ENCODE data around the gene SAP30BP.

SAP30BP gene

DNA sequence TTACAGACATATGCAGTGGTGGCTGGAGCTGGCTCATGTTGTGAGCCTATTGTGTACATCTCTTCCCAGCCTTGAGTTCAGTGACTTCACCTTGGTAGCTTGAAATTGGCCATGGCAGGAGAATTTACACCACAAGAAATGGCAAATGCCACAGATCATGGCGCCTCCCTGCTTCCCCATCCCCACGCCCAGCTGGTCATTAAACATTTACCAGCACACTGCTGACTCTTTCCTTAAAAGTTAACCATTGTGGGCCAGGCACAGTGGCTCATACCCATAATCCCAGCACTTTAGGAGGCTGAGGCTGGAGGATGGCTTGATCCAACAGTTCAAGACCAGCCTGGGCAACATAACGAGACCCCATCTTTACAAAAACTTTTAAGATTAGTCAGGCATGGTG lies 31.5 kb downstream of the SAP30BP start:
- no peaks in the 10 kb centered on the region for H3K9me3 Mint-ChIP-seq
- no peak overlapping the region for H3K27ac Mint-ChIP-seq
- no peak for ATAC-seq
- no peak overlapping the region for H3K4me3 Mint-ChIP-seq
- no peaks in the 10 kb centered on the region for H3K4me1 Mint-ChIP-seq
- H3K27me3 Mint-ChIP-seq: no peaks in the 10 kb centered on the region
- peaks cover 64% of the 10 kb centered on the region for H3K36me3 Mint-ChIP-seq

DNA sequence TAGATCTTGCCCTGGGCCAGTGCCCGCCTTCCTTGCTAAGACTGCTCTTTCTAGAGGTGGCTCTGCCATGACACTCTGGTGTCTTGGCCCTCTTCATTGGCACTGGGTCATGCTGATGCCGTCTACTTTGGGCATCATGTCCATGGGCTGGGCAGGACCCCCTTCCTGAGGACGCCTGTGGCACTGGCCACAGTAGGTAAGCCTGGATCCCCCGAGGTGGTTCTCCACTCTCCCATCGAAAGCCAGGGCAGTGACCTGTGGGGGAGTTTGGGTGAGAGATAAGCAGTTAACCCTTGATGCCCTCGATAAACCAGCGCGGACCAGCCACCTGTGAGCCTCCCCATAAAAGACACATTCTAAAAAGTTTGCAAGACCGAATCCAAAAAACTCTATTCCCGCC lies 34.1 kb downstream of the SAP30BP start:
- H3K4me3 Mint-ChIP-seq: no peak overlapping the region
- no peaks in the 10 kb centered on the region for H3K27me3 Mint-ChIP-seq
- no peak for ATAC-seq
- no peaks in the 10 kb centered on the region for H3K4me1 Mint-ChIP-seq
- no peaks in the 10 kb centered on the region for H3K9me3 Mint-ChIP-seq
- H3K36me3 Mint-ChIP-seq: peaks cover 67% of the 10 kb centered on the region
- H3K27ac Mint-ChIP-seq: no peak overlapping the region

DNA sequence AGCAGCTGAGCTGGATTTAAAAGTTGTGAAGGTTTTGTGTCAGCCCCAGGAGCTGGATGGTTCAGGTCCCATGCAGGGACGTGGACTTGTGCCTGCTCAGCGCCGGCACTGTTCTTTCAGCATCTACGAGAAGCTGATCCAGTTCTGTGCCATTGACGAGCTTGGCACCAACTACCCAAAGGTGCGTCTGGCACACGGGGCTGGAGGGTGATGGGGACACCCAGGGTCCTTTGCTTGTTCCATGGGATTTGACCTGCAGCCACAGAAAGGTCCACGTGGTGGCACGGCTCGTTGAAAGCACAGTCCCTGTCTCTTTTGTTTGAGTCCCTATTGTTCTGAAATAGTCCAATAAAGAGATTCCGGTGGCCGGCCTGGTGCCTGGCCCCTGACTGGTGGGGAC lies 36.1 kb downstream of the SAP30BP start:
- H3K27ac Mint-ChIP-seq: no peak overlapping the region
- H3K27me3 Mint-ChIP-seq: no peaks in the 10 kb centered on the region
- peaks cover 72% of the 10 kb centered on the region for H3K36me3 Mint-ChIP-seq

DNA sequence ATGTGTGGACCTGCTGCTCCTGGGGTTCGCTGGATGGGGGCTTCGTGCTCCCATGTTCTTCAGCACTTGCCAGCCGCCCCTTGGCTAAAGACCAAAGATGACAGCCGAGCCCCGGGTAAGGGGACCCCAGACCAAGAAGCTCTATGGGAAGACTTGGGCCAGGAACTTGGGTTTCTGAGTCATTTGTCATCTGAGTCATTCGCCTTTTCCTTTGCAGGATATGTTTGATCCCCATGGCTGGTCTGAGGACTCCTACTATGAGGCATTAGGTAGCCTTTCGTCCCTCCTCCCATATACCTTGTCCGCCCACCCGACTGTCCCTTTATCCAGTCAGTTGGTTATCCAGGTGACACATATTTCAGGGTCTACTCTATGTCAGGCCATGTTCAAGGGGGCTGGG lies 36.5 kb downstream of the SAP30BP start:
- no peaks in the 10 kb centered on the region for H3K27me3 Mint-ChIP-seq
- H3K4me1 Mint-ChIP-seq: peaks cover 8% of the 10 kb centered on the region
- no peaks in the 10 kb centered on the region for H3K9me3 Mint-ChIP-seq
- H3K36me3 Mint-ChIP-seq: peaks cover 76% of the 10 kb centered on the region
- no peak overlapping the region for H3K4me3 Mint-ChIP-seq
- H3K27ac Mint-ChIP-seq: no peak overlapping the region
- ATAC-seq: no peak

More for the DNA sequence above, 36.1 kb downstream of the SAP30BP start:
- no peak overlapping the region for H3K4me3 Mint-ChIP-seq
- ATAC-seq: no peak
- peaks cover 8% of the 10 kb centered on the region for H3K4me1 Mint-ChIP-seq
- H3K9me3 Mint-ChIP-seq: no peaks in the 10 kb centered on the region

DNA sequence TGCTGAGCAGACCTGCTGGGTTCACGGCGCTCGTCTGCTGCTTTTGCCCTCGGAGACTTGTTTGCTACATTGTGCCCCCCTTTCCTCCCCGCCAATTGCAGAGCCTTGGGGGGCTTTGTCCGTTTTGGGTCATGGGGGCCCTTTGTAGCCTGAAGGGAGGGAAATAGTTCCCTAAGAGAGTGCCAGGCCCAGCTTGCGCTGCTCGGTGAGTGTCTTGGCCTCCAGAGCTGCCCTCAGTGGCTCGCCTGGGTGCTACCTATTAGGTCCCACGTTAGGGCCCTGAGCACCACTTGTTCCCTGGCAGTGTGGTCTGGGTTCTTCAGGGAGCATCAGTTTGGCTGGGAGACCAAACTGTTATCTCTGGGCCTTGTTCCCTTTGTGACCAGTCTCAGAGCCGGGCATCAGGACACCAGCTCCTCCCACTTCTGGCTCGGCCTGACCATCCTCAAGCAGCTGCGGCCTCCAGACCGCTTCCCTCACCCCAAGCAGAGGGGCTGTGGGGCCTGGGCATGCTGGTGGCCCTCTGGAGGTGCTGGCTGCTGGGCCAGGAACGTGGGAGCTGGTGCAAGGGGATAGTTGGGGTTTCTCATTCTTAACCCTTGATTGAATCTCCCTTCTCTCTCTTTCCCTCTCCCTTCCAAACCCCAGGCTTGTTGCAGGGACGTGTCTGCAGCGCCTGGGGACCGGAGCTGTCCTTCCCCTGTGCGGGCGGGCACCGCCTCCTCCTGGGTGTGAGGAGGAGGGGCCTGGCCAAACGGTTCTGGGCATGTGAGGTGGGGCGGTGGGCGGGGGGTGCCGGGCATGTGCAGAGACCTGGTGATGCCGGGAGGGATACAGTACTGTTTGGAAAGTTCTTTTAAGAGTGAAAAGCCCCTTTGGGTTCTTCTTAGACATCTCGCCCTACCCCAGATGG lies 38.1 kb downstream of the SAP30BP start:
- Mint-ChIP-seq H3K9me3 (no peaks in the 10 kb centered on the region), H3K36me3 (peaks cover 71% of the 10 kb centered on the region), H3K27me3 (no peaks in the 10 kb centered on the region), H3K4me1 (peaks cover 8% of the 10 kb centered on the region), H3K4me3 (no peak overlapping the region), H3K27ac (no peak overlapping the region)
- ATAC-seq: no peak

DNA sequence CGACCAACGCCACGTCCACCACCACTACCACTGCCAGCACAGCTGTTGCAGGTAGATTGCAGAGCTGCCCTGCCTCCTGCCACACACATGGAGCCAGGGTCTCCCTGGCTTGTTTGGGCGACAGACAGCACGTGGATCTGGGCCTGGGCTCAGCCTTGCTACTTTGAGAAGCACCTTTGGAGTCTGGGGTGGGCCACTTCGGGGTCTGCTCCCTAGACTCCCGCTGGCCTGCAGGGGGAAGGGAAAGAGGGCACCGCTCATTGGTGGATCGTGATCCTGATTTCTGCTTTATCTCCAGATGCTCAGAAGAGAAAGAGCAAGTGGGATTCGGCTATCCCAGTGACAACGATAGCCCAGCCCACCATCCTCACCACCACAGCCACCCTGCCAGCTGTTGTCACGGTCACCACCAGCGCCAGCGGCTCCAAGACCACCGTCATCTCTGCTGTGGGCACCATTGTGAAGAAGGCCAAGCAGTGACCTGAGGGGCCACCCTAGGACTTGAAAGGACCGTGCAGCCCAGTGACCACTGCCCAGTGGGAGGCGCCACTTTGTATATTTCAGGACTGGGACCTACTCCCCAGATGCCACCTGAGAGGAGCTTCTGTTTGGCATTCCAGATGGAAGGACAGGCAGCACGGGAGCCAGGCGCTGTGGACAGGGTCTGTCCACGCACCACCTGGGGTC lies 39.0 kb downstream of the SAP30BP start:
- no peak for ATAC-seq
- peaks cover 61% of the 10 kb centered on the region for H3K36me3 Mint-ChIP-seq
- H3K4me1 Mint-ChIP-seq: peaks cover 8% of the 10 kb centered on the region
- H3K27ac Mint-ChIP-seq: no peak overlapping the region
- H3K27me3 Mint-ChIP-seq: no peaks in the 10 kb centered on the region
- H3K4me3 Mint-ChIP-seq: no peak overlapping the region
- H3K9me3 Mint-ChIP-seq: no peaks in the 10 kb centered on the region

DNA sequence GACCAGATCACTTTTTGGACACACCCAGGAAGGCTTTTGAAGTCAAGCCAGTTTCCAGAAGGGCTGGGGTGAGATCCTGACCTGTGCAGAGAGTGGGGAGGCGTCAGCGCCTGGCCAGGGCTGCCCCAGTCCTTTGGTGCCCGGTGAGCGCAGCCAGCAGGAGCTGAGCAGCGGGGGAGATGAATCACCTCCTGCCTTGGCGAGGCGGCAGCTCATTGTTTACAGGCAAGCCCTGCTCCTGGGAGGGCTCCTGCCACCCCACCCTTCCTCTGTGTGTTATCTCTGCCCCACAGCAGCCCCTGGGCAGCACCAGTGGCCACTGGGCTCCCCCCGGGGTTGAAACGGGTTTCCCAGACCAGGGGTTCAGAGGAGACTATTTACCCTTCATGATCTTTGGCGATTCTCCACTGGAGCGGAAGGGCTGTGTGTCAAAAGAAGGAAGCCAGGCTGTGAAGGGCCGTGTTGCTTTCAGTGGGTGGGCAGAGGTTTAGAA lies 40.0 kb downstream of the SAP30BP start:
- peak; percentile 20 for ATAC-seq
- Mint-ChIP-seq H3K27me3 (no peaks in the 10 kb centered on the region), H3K27ac (no peak overlapping the region), H3K4me3 (no peak overlapping the region), H3K4me1 (peaks cover 8% of the 10 kb centered on the region), H3K36me3 (peaks cover 53% of the 10 kb centered on the region), H3K9me3 (no peaks in the 10 kb centered on the region)

- H3K27ac Mint-ChIP-seq: no peak overlapping the region
- peaks cover 15% of the 10 kb centered on the region for H3K36me3 Mint-ChIP-seq
- ATAC-seq: no peak
- no peak overlapping the region for H3K4me3 Mint-ChIP-seq
- H3K27me3 Mint-ChIP-seq: peaks cover 17% of the 10 kb centered on the region
- H3K4me1 Mint-ChIP-seq: no peaks in the 10 kb centered on the region
- no peaks in the 10 kb centered on the region for H3K9me3 Mint-ChIP-seq
These were observed 45.3 kb downstream of the SAP30BP start for GRCh38 chr17:75712446-75712845.

GRCh38 chr17:75719732-75720131 lies 52.6 kb downstream of the SAP30BP start:
- peak overlapping the region; percentile 72 for H3K4me3 Mint-ChIP-seq
- H3K27ac Mint-ChIP-seq: no peak overlapping the region
- no peak for ATAC-seq

DNA sequence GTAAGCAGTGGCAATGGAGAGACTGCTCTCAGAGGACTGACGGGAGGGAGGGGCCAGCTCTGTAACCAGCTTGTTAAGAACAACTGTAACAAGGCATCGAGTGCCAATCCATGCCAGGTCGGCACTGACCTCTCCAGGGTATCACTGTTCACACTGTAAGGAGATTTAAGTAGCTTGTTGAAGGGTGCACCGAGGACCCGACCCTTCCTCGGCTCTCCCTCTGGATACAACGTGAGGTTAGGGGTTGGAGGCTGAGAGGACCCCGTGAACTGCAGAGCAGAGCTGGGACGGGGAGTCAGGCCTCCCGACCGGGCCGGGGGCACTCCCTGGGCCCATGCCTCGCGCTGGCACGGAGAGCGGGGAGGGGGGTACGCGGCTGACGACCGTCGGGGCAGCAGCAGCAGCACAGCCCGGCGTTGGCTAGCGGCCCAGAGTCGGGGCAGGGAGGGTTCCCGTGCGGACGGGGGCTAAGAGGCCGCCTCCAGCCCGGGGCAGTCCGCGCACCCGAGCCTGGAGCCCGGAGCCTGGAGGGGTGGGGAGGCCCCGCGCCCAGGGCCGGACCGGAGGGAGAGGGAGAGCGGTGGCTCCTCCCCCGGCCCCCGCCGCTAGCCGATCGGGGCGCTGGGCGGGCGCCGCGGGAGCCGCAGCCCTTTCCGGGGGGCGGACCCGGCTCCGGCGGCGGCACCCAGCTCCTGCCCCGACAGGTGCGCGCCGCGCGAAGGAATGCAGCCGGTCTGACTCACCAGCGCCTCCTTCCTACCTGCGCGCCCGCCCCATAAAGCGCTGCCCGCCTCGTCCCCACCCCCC lies 53.7 kb downstream of the SAP30BP start, which contains the start of gene ITGB4:
Gene ITGB4, plus strand, starts transcription at position 804 of the 807 bp plus-strand sequence. CDS start 3,245 bp downstream, outside the sequence.
- peak; percentile 84 for ATAC-seq
- Mint-ChIP-seq H3K4me1 (peaks cover 8% of the 10 kb centered on the region), H3K36me3 (no peaks in the 10 kb centered on the region), H3K9me3 (no peaks in the 10 kb centered on the region), H3K27me3 (peaks cover 34% of the 10 kb centered on the region), H3K4me3 (peak within 1 kb of the TSS; percentile 72), H3K27ac (peak within 1 kb of the TSS; percentile 47)

More at GRCh38 chr17:75719732-75720131, 52.6 kb downstream of the SAP30BP start:
- H3K4me1 Mint-ChIP-seq: peaks cover 8% of the 10 kb centered on the region
- H3K27me3 Mint-ChIP-seq: peaks cover 35% of the 10 kb centered on the region
- H3K36me3 Mint-ChIP-seq: no peaks in the 10 kb centered on the region
- H3K9me3 Mint-ChIP-seq: no peaks in the 10 kb centered on the region

DNA sequence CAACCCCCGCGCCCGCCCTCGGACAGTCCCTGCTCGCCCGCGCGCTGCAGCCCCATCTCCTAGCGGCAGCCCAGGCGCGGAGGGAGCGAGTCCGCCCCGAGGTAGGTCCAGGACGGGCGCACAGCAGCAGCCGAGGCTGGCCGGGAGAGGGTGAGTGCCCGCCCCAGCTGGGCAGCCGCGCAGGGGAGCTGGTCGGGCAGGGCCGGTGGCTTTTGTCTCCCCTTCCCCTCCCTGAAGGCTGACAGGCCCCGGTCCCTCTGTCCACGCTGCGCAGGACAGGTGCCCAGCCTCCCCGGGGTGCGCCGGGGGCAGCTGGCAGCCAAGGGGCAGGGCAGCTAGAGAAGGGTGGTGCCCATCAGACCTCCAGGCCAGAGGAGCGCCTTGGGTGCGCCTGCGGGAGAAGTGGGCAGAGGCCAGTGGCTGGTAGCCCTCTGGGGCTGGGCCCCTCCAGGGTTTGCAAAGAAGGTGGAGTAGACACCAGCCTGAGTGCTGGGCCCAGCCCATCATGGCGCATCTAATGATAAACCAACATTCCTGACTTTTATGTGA lies 54.4 kb downstream of the SAP30BP start:
- peak; percentile 2 for ATAC-seq
- H3K4me3 Mint-ChIP-seq: peak overlapping the region; percentile 39

GRCh38 chr17:75722076-75722475 lies 54.9 kb downstream of the SAP30BP start:
- H3K4me1 Mint-ChIP-seq: peaks cover 8% of the 10 kb centered on the region
- H3K27me3 Mint-ChIP-seq: peaks cover 22% of the 10 kb centered on the region
- no peak for ATAC-seq
- no peaks in the 10 kb centered on the region for H3K36me3 Mint-ChIP-seq
- peak overlapping the region; percentile 39 for H3K4me3 Mint-ChIP-seq
- no peaks in the 10 kb centered on the region for H3K9me3 Mint-ChIP-seq
- peak overlapping the region; percentile 19 for H3K27ac Mint-ChIP-seq

More for the DNA sequence above, 54.4 kb downstream of the SAP30BP start:
- H3K27ac Mint-ChIP-seq: peak overlapping the region; percentile 19
- no peaks in the 10 kb centered on the region for H3K36me3 Mint-ChIP-seq
- H3K9me3 Mint-ChIP-seq: no peaks in the 10 kb centered on the region
- peaks cover 8% of the 10 kb centered on the region for H3K4me1 Mint-ChIP-seq
- peaks cover 27% of the 10 kb centered on the region for H3K27me3 Mint-ChIP-seq

DNA sequence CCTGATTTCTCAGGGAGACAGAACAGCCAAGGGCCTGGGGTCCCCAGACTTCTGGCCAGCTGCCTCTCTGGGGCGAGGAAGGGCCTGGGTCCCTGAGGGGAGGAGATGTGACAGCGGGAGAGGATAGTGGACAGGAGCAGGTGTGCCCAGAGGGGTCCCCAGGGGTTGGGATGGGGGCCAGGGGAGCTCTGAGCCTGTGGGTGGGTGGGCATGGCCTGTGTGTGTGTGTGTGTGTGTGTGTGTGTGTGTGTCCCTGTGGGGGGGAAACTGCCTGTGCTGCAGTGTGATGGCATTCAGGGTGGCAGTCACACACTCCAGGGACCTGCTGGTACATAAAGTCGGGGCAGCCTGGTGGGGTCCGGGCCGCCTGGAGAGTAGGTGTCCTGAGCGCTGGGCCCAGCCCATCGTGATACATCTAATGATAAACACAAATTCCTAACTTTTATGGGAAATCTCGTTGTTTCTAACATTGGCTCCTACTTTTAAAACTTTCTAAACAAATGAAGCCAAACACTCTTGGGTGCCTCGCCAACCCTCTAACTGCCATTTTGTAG lies 55.5 kb downstream of the SAP30BP start:
- no peaks in the 10 kb centered on the region for H3K9me3 Mint-ChIP-seq
- peak overlapping the region; percentile 19 for H3K27ac Mint-ChIP-seq
- no peak overlapping the region for H3K4me3 Mint-ChIP-seq
- H3K36me3 Mint-ChIP-seq: no peaks in the 10 kb centered on the region
- peaks cover 17% of the 10 kb centered on the region for H3K27me3 Mint-ChIP-seq
- no peak for ATAC-seq
- peaks cover 8% of the 10 kb centered on the region for H3K4me1 Mint-ChIP-seq

DNA sequence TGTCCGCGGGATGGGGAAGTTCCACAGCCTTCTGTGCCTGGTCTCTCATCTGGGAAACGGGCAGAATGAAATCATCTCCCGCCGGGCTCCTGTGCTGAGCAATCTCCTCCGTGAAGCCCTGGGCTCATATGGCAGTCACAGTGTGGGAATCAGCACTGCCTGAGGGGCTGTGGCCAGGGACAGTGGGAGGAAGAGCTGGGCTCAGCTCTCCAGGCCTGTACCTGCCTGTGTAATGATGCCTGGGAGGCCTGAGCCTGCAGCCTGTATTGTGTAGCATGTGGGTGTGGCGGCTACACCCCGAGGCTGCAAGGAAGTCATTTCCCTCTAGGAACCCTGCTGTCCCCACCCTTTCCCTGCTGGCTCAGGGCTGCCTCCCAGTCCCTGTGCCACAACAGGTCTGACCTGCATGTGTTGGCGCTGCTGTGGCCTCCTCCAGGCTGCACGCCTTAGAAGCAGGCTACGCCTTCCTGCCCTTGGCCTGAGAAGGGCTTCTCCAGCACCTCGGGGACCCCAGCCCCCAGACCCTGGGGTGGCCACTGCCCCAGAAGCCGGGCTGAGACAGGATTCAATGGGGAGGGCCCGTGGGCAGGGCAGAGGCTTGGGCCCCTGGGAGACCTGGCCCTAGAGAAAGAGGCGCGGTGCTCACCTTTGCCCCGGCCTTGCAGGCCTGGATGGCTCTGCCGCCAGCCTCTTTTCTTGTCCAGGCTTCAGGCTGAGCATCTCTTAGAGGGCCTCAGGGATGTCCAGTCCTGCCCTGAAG lies 56.2 kb downstream of the SAP30BP start:
- peaks cover 8% of the 10 kb centered on the region for H3K4me1 Mint-ChIP-seq
- ATAC-seq: no peak
- H3K36me3 Mint-ChIP-seq: no peaks in the 10 kb centered on the region
- H3K27ac Mint-ChIP-seq: no peak overlapping the region
- no peak overlapping the region for H3K4me3 Mint-ChIP-seq
- H3K27me3 Mint-ChIP-seq: peaks cover 17% of the 10 kb centered on the region
- no peaks in the 10 kb centered on the region for H3K9me3 Mint-ChIP-seq

Measured in stimulated activated memory B cell treated with anti-CD40 and anti-IgM and Interleukin-4, amounts not matched to agents 10 μg/mL and 1 μg/mL and 100 μg/mL, for 72 hours (primary cell).